Neural crest cell (in vitro differentiated cells): ENCODE measurements around the gene TCERG1. TPM values are rescaled to one million over a fixed set of nuclear protein-coding genes. Genes with fewer than 3 reads are reported as not detected.

Source experiments
- DNase-seq: peaks from one replicate; pipeline ENCODE4 v3.0.0; 2021; ENCODE audit warnings: low read depth, mixed read lengths, low spot score
- H3K27ac Mint-ChIP-seq: one replicate; pipeline ENCODE4 v1.8.0; 2021; ENCODE audit warnings: mild to moderate bottlenecking, mixed read lengths; ENCODE audit not compliant: unreplicated experiment
- H3K27me3 Mint-ChIP-seq: 2 replicates; pipeline ENCODE4 v1.8.0; 2021; ENCODE audit warnings: low read depth, mild to moderate bottlenecking, mixed read lengths
- H3K36me3 Mint-ChIP-seq: 2 replicates; pipeline ENCODE4 v1.8.0; 2021; ENCODE audit warnings: low read depth, mild to moderate bottlenecking, mixed read lengths
- H3K4me1 Mint-ChIP-seq: 2 replicates; pipeline ENCODE4 v1.8.0; 2021; ENCODE audit warnings: mixed read lengths
- H3K4me3 Mint-ChIP-seq: one replicate; pipeline ENCODE4 v1.8.0; 2021; ENCODE audit warnings: mild to moderate bottlenecking, mixed read lengths
- H3K9me3 Mint-ChIP-seq: 2 replicates; pipeline ENCODE4 v1.8.0; 2021; ENCODE audit warnings: mixed read lengths
- total RNA-seq: library from RNA; stranded (reverse); gene quantifications from 2 replicates; pipeline ENCODE4 v1.2.1, GENCODE V29; 2021
- TF ChIP-seq, protein P1 (sequence below): fragments of 200-600 bp; sonication (generic); conservative IDR thresholded peaks from 2 replicates; pipeline ENCODE4 v1.5.0; 2021; ENCODE audit warnings: antibody characterized with exemption, mild to moderate bottlenecking

The TCERG1 gene
- total RNA-seq, 1 donor from 2014 or later = 143 TPM

DNA sequence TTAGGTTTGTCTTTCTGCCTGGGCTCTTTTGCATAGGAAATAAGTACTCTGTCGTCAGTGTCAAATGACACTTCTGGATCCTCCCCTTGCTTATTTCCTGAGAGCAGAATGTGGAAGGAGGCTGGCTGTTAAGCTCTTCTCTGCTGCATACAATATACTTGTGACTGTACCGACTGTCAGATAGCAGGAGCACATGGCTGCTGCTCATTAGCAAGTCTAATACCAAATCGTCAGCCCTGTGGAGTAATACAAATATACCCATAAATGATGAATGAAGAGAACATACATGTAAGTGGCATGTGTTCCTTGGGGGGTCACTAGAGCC is 69.0 kb downstream of the TCERG1 start, which contains the start of gene GPR151:
TSS of gene GPR151 (minus strand) at position 40 of the 325 bp plus-strand sequence. CDS start 77 bp downstream, outside the sequence.
- Mint-ChIP-seq H3K27ac (no peak within 1 kb of the TSS), H3K4me3 (no peak within 1 kb of the TSS), H3K9me3 (no peaks in the 10 kb centered on the region), H3K27me3 (no peaks in the 10 kb centered on the region), H3K36me3 (peaks cover 4% of the 10 kb centered on the region), H3K4me1 (no peaks in the 10 kb centered on the region)
- TF ChIP-seq, protein P1, sequence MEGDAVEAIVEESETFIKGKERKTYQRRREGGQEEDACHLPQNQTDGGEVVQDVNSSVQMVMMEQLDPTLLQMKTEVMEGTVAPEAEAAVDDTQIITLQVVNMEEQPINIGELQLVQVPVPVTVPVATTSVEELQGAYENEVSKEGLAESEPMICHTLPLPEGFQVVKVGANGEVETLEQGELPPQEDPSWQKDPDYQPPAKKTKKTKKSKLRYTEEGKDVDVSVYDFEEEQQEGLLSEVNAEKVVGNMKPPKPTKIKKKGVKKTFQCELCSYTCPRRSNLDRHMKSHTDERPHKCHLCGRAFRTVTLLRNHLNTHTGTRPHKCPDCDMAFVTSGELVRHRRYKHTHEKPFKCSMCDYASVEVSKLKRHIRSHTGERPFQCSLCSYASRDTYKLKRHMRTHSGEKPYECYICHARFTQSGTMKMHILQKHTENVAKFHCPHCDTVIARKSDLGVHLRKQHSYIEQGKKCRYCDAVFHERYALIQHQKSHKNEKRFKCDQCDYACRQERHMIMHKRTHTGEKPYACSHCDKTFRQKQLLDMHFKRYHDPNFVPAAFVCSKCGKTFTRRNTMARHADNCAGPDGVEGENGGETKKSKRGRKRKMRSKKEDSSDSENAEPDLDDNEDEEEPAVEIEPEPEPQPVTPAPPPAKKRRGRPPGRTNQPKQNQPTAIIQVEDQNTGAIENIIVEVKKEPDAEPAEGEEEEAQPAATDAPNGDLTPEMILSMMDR = no peak
- DNase-seq = no peak

DNA sequence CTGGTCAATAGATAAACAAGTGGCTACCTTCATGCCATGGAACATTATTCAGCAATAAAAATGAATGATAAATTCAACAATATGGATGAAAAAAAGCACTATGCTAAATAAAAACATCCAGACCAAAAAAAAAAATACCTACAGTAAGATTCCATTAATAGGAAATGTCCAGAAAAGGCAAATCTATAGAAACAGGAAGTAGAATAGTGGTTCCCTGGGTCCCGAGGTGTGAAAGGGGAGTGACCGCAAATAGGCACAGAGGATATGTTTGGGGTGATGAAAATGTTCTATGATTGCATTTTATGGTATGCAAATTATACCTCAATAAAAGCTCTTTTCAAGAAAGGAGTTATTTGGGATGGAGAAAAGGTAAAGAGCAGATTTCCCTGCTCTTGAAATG is 72.4 kb downstream of the TCERG1 start:
- Mint-ChIP-seq H3K4me1 (no peaks in the 10 kb centered on the region), H3K36me3 (no peaks in the 10 kb centered on the region), H3K4me3 (no peak overlapping the region), H3K27me3 (peaks cover 5% of the 10 kb centered on the region), H3K9me3 (no peaks in the 10 kb centered on the region), H3K27ac (no peak overlapping the region)
- TF ChIP-seq, protein P1 = no peak
- no peak for DNase-seq

GRCh38 chr5:146520731-146521130 is 73.6 kb downstream of the TCERG1 start:
- Mint-ChIP-seq H3K9me3 (no peaks in the 10 kb centered on the region), H3K27me3 (peaks cover 5% of the 10 kb centered on the region), H3K4me1 (no peaks in the 10 kb centered on the region), H3K36me3 (no peaks in the 10 kb centered on the region), H3K27ac (no peak overlapping the region), H3K4me3 (no peak overlapping the region)
- TF ChIP-seq, protein P1 = no peak
- no peak for DNase-seq

DNA sequence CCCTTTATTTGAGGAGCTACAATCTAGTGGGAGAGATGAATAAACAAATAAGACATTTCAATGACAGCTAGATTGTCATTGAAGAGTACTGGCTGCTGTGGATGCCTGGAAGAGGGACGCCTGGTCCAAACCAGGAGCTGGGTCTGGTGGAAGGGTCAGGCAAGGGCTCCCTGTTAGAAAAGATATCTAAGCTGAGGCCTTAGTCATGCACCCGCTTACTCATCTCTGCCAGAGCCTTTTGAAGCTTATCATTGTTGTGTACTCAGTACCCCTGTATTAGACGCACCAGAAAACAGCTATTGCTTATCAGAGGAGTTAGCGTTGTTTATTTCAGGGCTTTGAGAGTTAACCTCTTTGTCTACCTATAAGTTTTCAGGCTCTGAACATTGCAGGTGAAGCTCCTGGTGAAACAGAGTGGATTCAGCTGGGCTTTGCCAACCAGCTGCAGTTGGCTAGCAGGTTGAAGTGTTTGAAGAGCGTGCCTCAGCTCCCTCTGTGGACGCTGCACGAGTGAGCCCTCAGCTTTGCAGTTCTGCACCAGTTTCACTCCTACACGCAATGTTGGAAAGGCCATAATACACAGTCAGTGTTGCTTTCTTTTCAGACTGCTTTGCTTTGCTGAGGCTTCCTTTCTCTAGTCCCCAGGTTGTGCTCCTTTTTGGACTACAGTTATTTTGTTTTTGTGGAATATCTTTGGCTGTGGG is 74.4 kb downstream of the TCERG1 start:
- no peak for DNase-seq
- no peaks in the 10 kb centered on the region for H3K36me3 Mint-ChIP-seq
- no peaks in the 10 kb centered on the region for H3K4me1 Mint-ChIP-seq
- TF ChIP-seq, protein P1 = no peak
- H3K27me3 Mint-ChIP-seq = peaks cover 5% of the 10 kb centered on the region
- H3K4me3 Mint-ChIP-seq = no peak overlapping the region
- no peaks in the 10 kb centered on the region for H3K9me3 Mint-ChIP-seq
- no peak overlapping the region for H3K27ac Mint-ChIP-seq

GRCh38 chr5:146523698-146524097 is 76.6 kb downstream of the TCERG1 start:
- no peaks in the 10 kb centered on the region for H3K36me3 Mint-ChIP-seq
- peaks cover 5% of the 10 kb centered on the region for H3K27me3 Mint-ChIP-seq
- H3K27ac Mint-ChIP-seq = no peak overlapping the region
- TF ChIP-seq, protein P1 = no peak
- H3K4me1 Mint-ChIP-seq = no peaks in the 10 kb centered on the region
- no peak for DNase-seq
- H3K9me3 Mint-ChIP-seq = no peaks in the 10 kb centered on the region
- no peak overlapping the region for H3K4me3 Mint-ChIP-seq
